ENCODE data around the gene KNOP1.
"Not testable (repeated sequence)": the region's sequence is repeated elsewhere in the genome, so short reads cannot be mapped to it uniquely, and the experiment has no call there.

The KNOP1 gene

GRCh38 chr16:19683453-19684236 lies 34.4 kb downstream of the KNOP1 start:
- no peak for DNase-seq (ENCODE audit: low read depth in 2 of 2)

GRCh38 chr16:19681637-19682036 lies 36.4 kb downstream of the KNOP1 start:
- DNase-seq (ENCODE audit: low read depth in 2 of 2) = no peak

DNA sequence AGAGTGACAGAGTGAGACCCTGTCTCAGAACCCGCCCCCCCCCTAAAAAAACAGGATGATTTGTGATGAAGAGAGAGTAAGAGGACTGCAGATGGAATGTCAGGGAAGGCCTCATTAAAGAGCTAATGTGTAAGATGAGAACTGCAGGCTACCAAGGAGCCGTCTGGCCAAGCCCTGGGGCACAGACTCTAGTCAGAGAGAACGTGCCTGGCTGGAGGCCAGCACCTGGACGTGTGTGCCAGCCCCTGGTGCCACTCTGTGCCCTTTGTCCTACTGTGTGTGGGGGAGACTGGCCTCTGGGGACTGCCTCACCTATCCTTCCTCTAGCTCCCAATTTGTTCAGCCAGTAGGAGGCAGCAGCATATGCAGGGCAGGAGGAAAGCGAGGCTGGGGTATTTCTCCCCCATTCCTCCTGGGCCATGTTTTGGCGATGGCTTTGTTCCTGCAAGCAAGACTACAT lies 37.1 kb downstream of the KNOP1 start:
- DNase-seq (ENCODE audit: low read depth in 2 of 2) = no peak

GRCh38 chr16:19679281-19679680 lies 38.7 kb downstream of the KNOP1 start:
- DNase-seq (ENCODE audit: low read depth in 2 of 2) = not testable (repeated sequence)

- no peak for DNase-seq (ENCODE audit: low read depth in 2 of 2)
These were observed 39.2 kb downstream of the KNOP1 start for GRCh38 chr16:19678804-19679203.

DNA sequence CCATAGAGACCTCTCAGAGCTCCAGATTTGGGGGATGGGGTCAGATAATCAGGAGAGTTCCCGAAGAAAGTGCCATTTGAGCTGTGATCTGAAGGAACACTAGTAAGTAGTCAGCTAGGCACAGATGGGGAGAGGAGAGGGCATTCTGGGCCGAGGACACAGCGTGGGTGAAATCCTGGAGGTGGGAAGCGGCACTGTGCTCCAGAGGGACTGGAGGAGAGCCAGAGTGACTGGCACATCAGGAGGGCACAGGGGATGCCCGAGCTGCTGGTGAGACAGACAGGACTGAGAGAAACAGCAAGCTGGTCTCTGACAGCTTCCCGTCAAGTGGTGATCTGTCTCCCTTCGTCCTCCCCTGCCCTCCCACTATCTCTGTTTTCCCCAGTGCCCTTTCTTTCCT lies 40.6 kb downstream of the KNOP1 start:
- no peak for DNase-seq (ENCODE audit: low read depth in 2 of 2)

DNA sequence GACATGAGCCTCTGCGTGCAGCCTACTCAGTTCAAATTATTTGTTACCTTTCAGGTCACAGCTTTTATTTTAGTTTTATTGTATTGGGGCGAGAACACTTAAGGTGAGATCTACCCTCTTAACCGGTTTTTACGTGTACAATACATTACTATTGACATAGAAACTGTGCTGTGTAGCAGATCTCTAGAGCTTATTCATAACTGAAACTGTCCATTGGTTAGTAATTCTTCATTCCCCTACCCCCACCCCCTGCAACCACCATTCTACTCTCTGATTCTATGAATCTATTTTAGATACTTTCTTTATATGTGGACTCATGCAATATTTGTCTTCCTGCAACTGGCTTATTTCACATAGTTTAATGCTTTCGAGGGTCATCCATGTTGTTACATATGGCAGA lies 43.5 kb downstream of the KNOP1 start:
- no peak for DNase-seq (ENCODE audit: low read depth in 2 of 2)

DNA sequence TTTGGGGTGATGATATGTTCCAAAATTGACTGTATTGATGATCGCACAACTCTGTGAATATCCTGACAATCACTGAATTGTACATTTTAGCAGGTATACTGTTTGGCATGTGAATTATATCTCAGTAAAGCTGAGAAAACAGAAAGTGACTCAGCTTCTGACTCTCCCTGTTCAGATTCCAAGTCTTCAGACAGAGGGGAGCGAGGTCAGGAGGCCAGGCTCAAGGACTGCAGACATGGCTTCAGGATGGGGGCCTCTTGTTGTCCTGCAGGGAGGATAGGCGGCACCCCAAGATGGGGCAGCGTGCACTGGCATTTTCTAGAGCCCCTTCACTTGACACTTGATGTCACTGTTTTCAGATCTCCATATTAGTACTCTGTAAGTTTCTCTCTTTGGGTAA lies 45.6 kb downstream of the KNOP1 start:
- DNase-seq (ENCODE audit: low read depth in 2 of 2) = no peak

GRCh38 chr16:19666477-19666876 lies 51.5 kb downstream of the KNOP1 start:
- no peak for DNase-seq (ENCODE audit: low read depth in 2 of 2)

DNA sequence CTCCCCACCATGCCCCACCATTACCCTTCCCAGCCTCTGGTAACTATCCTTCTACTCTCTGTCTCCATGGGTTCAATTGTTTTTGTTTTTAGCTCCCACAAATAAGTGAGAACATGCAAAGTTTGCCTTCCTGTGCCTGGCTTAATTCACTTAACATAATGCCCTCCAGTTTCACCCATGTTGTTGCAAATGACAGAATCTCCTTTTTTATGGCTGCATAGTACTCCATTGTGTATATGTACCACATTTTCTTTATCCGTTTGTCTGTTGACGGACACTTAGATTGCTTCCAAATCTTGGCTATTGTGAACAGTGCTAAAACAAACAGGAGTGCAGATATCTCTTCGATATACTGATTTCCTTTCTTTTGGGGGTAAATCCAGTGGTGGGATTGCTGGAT lies 52.7 kb downstream of the KNOP1 start:
- DNase-seq (ENCODE audit: low read depth in 2 of 2) = not testable (repeated sequence)

DNA sequence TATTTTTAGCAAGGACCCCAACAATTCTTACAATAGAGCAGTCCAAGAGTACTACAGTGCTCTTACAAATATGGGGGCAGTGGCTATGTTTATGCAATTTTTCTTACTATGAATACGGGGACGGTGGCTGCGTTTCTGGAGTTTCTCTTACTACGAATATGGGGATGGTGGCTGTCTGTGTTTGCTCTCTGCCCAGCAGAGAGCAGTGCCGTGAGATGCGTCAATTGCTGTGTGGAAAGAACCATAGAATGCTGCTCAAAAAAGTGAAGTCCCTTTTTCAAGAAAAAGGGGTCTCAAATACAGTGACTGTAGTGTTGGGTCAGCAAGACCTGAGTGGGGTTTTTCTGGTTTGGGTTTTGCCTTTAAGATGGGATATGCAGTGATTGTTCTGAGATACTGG lies 53.9 kb downstream of the KNOP1 start:
- no peak for DNase-seq (ENCODE audit: low read depth in 2 of 2)

- DNase-seq (ENCODE audit: low read depth in 2 of 2) = no peak
These were observed 55.7 kb downstream of the KNOP1 start for GRCh38 chr16:19662351-19662750.

- DNase-seq (ENCODE audit: low read depth in 2 of 2) = no peak
These were observed 57.6 kb downstream of the KNOP1 start for GRCh38 chr16:19660432-19660831.

GRCh38 chr16:19659554-19659953 lies 58.5 kb downstream of the KNOP1 start:
- DNase-seq (ENCODE audit: low read depth in 2 of 2) = no peak

DNA sequence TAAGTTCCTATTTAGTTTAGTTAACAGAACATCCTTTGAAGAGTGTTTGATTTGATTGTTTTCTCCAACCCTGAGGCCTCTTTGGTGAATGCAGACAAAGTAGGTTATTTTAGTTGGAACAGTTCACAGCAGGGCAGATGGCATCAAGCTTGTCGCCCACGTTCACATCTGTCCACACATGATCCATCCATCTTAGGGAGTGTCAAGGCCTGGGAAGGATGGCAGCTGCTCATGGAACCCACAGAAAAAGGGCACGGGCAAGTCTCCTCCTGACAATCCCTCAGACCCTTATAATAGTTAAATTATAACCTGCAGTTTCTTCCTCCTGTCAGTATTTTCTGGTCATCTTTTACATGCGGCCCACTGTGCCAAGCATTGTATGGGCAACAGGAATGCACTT lies 60.2 kb downstream of the KNOP1 start:
- no peak for DNase-seq (ENCODE audit: low read depth in 2 of 2)

DNA sequence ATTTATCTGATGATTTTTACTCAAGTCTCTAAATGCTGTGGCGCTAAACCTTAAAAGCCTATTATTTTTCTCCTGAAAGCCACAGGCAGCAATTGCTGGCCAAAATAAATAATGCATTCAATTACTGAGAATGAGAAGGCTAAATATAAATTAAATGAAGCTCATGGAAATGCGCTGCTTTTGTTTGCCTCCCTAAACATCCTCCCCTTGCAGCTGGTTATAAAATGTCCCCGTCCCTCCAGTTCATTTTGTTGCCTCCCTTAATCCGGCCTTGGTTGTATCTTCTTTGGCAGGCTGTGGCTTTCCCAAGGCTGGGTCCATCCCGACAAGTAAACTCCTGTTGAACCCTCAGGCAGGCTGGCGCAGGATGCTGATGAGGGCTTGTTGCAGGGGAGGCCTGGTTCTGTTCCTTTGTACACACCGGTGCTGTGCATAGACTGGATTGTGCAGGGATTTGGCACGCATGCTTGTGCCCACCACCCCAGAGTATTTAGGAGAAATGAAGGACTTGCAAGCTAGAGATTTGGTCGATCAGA lies 62.7 kb downstream of the KNOP1 start:
- no peak for DNase-seq (ENCODE audit: low read depth in 2 of 2)

DNA sequence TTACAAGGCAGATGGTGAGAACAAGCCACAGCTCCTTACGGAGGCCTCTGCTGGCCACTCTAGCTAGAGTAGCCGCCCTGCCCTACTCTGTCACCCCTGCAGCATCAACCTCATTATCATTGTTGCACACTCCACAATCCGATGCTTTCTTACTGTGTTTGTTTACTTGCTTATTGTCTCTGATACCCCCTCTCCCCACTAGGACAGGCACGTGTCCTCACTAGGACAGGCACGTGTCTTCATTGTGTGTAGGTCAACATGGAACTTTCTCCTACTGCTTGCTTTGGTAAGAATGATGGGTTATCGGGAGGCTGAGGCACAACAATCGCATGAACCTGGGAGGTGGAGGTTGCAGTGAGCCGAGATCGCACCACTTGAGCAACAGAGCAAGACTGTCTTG lies 63.9 kb downstream of the KNOP1 start:
- DNase-seq (ENCODE audit: low read depth in 2 of 2) = no peak

Measured in stimulated activated CD8-positive, alpha-beta memory T cell treated with anti-CD3 and anti-CD28 coated beads, Interleukin-15, amount 100 ng/mL, for 48 hours (primary cell).